ENCODE results near the gene ROBO3. TPM values are rescaled to one million over a fixed set of nuclear protein-coding genes. Genes with fewer than 3 reads are reported as not detected.

Gene ROBO3
- total RNA-seq, 1 experiment from 2014 or later: 1.3 TPM

DNA sequence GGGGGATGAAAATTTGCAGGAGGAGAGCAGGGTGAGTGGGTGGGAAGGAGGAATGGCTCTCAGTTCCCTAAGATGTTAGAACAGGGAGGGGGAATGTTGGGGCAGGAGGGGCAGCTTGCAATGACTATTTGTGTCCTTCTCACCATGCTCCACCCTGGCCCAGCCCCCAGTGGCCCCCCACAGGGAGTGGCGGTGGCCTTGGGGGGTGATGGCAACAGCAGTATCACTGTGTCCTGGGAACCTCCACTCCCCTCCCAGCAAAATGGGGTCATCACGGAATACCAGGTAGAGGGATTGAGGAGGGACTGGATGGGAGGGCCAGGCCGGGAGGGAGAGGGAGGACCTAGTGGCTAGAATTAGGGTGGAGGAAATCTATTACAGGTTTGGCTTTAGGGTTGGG, 10.2 kb downstream of the ROBO3 start:
- H3K27me3 ChIP-seq (ENCODE audit: insufficient read depth, low read depth): peaks cover 83% of the 10 kb centered on the region
- no peaks in the 10 kb centered on the region for H3K4me1 ChIP-seq (replicated peaks; ENCODE audit: insufficient read depth)
- TF ChIP-seq, protein P1, sequence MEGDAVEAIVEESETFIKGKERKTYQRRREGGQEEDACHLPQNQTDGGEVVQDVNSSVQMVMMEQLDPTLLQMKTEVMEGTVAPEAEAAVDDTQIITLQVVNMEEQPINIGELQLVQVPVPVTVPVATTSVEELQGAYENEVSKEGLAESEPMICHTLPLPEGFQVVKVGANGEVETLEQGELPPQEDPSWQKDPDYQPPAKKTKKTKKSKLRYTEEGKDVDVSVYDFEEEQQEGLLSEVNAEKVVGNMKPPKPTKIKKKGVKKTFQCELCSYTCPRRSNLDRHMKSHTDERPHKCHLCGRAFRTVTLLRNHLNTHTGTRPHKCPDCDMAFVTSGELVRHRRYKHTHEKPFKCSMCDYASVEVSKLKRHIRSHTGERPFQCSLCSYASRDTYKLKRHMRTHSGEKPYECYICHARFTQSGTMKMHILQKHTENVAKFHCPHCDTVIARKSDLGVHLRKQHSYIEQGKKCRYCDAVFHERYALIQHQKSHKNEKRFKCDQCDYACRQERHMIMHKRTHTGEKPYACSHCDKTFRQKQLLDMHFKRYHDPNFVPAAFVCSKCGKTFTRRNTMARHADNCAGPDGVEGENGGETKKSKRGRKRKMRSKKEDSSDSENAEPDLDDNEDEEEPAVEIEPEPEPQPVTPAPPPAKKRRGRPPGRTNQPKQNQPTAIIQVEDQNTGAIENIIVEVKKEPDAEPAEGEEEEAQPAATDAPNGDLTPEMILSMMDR (conservative IDR thresholded peaks at IDR 0.05): no peak
- no peak for TF ChIP-seq EZH2 (IDR thresholded peaks at IDR 0.05; ENCODE audit: low read depth)
- H3K4me2 ChIP-seq: no peak overlapping the region
- ChIA-PET POLR2A (ENCODE audit: unreplicated experiment) (no interaction called here), CTCF (no interaction called here)
- no peaks in the 10 kb centered on the region for H3K9me2 ChIP-seq (ENCODE audit: insufficient read depth)
- H3F3A ChIP-seq (ENCODE audit: insufficient read depth, low read depth): no peaks in the 10 kb centered on the region
- no peaks in the 10 kb centered on the region for H3K9me3 ChIP-seq (ENCODE audit: insufficient read depth, low read depth)
- no peaks in the 10 kb centered on the region for H4K20me1 ChIP-seq (ENCODE audit: insufficient read depth)
- H3K79me2 ChIP-seq (ENCODE audit: low read depth): no peaks in the 10 kb centered on the region
- no TSS peak for BruUV-seq (replicated peaks)
- H3K27ac ChIP-seq: no peak overlapping the region
- no peaks in the 10 kb centered on the region for H3K36me3 ChIP-seq (ENCODE audit: low read depth)
- intact Hi-C loops (cut with micrococcal nuclease; ENCODE audit: unreplicated experiment): loop anchor here (5.0 kb wide), 2 partner anchors 77 to 267 kb away; partner anchors contain the start of gene CCDC15
- DNase-seq: no peak
- no peak overlapping the region for H2AFZ ChIP-seq
- H3K4me3 ChIP-seq: no peak overlapping the region

DNA sequence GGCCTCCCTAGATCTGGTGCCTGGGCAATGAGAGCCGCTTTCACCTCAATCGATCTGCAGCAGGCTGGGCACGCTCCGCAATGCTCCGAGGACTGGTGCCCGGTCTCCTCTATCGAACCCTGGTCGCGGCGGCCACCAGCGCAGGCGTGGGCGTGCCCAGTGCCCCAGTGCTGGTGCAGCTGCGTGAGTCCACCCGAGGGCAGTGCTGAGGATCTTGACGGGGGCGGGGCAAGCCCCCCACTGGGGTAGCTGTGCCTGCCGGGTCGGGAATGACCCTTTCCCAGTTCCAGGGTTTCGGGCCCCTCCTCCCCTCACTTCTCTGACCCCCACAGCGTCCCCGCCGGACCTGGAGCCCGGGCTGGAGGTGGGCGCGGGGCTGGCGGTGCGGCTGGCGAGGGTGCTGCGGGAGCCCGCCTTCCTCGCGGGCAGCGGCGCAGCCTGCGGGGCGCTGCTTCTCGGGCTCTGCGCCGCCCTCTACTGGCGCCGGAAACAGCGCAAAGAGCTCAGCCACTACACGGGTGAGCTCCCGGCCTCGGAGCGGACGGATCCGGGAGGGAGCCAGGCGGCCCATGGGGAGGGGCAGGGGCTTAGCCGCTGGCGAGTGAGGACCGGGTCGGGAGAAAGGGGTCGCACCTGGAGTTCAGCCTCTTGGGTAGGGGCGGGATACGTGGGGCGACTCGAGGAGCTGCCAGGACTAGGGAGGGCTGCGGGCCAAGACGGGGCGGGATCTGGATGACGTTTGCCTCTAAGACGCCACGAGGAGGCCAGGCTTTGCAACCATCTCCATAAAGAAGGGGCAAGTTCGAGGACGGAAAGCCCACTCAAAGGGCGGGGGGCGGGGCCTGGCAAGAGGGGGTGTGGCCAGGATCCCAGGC, 10.9 kb downstream of the ROBO3 start:
- Histone ChIP-seq H2AFZ (peak overlapping the region; percentile 50; the same call in 1 of the 2 replicates), H3K79me2 (ENCODE audit: low read depth) (no peaks in the 10 kb centered on the region), H3K4me3 (peak overlapping the region; percentile 54), H3K27me3 (ENCODE audit: insufficient read depth, low read depth) (peaks cover 75% of the 10 kb centered on the region), H4K20me1 (ENCODE audit: insufficient read depth) (no peaks in the 10 kb centered on the region), H3K9me3 (ENCODE audit: insufficient read depth, low read depth) (no peaks in the 10 kb centered on the region), H3K4me2 (peak overlapping the region; percentile 68), H3K9me2 (ENCODE audit: insufficient read depth) (no peaks in the 10 kb centered on the region), H3F3A (ENCODE audit: insufficient read depth, low read depth) (no peaks in the 10 kb centered on the region), H3K27ac (no peak overlapping the region), H3K4me1 (replicated peaks; ENCODE audit: insufficient read depth) (no peaks in the 10 kb centered on the region), H3K36me3 (ENCODE audit: low read depth) (no peaks in the 10 kb centered on the region)
- peak in 1 of 2 experiments; percentile 72 for DNase-seq
- ChIA-PET CTCF (interaction anchor here (0.6 to 1.2 kb wide), 5 partner anchors 22 to 368 kb away, joined by 3 to 8 read pairs (median 4); partner anchors contain the start of genes CCDC15 and SPA17), POLR2A (ENCODE audit: unreplicated experiment) (interaction anchor here (0.6 kb wide), 3 partner anchors 47 to 213 kb away, joined by 3 to 4 read pairs (median 3); no protein-coding TSS in a partner anchor)
- BruUV-seq (replicated peaks): no TSS peak
- TF ChIP-seq EZH2 (IDR thresholded peaks at IDR 0.05; ENCODE audit: low read depth): no peak
- TF ChIP-seq, protein P1 (conservative IDR thresholded peaks at IDR 0.05): no peak; the same call in 1 of the 2 replicates
- intact Hi-C loops (cut with micrococcal nuclease; ENCODE audit: unreplicated experiment): loop anchor here (5.0 kb wide), 2 partner anchors 76 to 266 kb away; partner anchors contain the start of gene CCDC15

DNA sequence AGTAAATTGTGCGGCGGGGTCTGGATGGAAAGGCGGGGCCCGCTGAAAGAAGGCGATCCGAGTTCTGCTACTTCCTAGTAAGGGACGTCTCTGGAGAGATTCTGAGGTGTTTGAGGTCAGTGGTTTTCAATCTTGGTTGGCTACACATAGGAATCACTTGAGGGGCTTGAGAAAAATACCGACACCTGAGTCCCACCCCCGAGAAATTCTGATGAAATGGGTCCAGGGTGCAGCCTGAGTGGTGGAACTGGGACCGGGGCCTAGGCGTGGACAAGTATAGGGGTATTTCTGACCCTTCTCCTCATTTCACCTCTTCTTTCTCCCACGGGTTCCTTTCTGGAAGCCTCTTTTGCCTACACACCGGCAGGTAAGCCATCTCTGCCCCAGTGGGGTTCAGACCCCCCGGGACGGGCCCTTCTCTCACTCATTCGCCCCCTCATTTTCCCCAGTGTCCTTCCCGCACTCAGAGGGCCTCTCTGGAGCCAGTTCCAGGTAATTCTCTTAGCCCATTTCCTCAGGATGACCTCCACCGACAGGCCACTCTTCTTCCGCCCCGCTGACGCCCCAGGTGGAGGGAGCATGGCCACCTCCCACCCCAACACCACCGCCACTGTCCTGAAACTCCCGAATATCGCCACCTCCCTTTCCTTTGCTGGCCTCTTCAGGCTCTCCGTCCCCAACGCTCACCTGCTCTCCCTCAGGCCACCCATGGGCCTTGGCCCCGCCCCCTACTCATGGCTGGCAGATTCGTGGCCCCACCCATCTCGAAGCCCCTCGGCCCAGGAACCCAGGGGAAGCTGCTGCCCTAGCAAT, 11.8 kb downstream of the ROBO3 start:
- Histone ChIP-seq H3K9me3 (ENCODE audit: insufficient read depth, low read depth) (no peaks in the 10 kb centered on the region), H3F3A (ENCODE audit: insufficient read depth, low read depth) (no peaks in the 10 kb centered on the region), H3K4me3 (0 out of 2 replicates have a peak overlapping the region, but pooled peaks have one; percentile 54), H4K20me1 (ENCODE audit: insufficient read depth) (no peaks in the 10 kb centered on the region), H3K4me1 (replicated peaks; ENCODE audit: insufficient read depth) (no peaks in the 10 kb centered on the region), H3K9me2 (ENCODE audit: insufficient read depth) (no peaks in the 10 kb centered on the region), H3K4me2 (peak overlapping the region; percentile 68; the same call in 1 of the 2 replicates), H3K27ac (no peak overlapping the region), H3K36me3 (ENCODE audit: low read depth) (no peaks in the 10 kb centered on the region), H3K79me2 (ENCODE audit: low read depth) (no peaks in the 10 kb centered on the region), H3K27me3 (ENCODE audit: insufficient read depth, low read depth) (peaks cover 67% of the 10 kb centered on the region), H2AFZ (no peak overlapping the region)
- POLR2A ChIA-PET (ENCODE audit: unreplicated experiment): interaction anchor here (0.6 kb wide), 2 partner anchors 48 to 214 kb away, joined by 3 to 4 read pairs; no protein-coding TSS in a partner anchor
- TSS peak; percentile 24 for BruUV-seq (replicated peaks)
- intact Hi-C loops (cut with micrococcal nuclease; ENCODE audit: unreplicated experiment): loop anchor here (5.0 kb wide), 2 partner anchors 75 to 265 kb away; partner anchors contain the start of gene CCDC15
- TF ChIP-seq, protein P1 (conservative IDR thresholded peaks at IDR 0.05): no peak
- TF ChIP-seq EZH2 (IDR thresholded peaks at IDR 0.05; ENCODE audit: low read depth): no peak
- CTCF ChIA-PET: interaction anchor here (0.6 to 1.2 kb wide), 5 partner anchors 21 to 367 kb away, joined by 3 to 8 read pairs (median 4); partner anchors contain the start of genes CCDC15 and SPA17
- DNase-seq: no peak

Data from PC-9 (cell line).